HG03565 (cell line): Measurements from ENCODE around the gene NPTN.
A peak's percentile ranks its signal among the peaks of the same experiment; 100 is the strongest.
"Not testable (repeated sequence)": the region's sequence is repeated elsewhere in the genome, so short reads cannot be mapped to it uniquely, and the experiment has no call there.

ENCODE experiments used
- ATAC-seq: cut with Tn5 transposase; IDR thresholded peaks from one replicate; pipeline ENCODE4 v1.9.1; 2021; ENCODE audit warnings: mild to moderate bottlenecking, moderate library complexity; ENCODE audit not compliant: unreplicated experiment

NPTN gene

DNA sequence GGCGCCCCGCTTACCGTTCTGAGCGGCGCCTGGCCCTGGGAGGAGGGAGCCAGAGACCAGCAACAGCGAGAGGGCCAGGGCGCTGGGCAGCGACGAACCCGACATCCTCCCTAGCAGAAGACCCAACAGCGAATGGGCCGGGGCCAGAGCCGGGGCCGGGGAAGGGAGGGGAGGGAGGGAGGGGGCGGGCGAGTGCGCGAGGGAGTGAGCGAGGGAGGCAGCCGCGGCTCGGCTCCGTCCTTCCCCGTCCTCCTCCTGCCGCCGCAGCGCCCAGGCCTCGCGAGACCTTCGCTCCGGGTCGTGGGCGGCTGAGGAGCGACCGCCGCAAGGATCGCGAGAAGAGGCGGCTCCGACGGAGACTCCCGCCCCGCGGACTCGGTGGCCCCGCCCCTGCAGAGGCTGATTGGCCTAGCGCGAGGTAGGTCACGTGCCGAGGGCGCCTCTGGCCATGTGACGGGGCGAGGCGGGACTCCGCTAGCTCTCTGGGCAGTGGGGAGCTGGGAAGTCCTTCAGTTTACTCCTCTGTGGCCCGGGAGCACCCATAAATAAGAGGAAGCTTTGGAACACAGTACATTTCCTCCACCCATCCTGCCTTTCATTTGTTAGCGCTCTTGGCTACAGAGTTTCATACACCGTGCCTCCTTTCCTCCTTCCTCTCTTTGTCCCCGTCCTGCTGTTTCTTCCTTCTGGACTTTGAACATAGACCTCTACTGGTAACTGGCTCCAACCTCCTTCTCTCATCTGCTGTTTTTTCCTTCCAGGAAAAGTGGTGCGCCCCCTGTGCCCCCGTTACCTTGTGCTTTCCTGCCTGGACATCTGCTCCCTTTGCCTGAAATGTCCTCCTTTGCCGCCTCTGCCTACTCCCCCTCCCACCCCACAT lies at the start of gene NPTN:
NPTN (minus strand) TSS at position 279 of the 880 bp plus-strand sequence; CDS start at position 105, 174 bp downstream.
- ATAC-seq = peak; percentile 75

DNA sequence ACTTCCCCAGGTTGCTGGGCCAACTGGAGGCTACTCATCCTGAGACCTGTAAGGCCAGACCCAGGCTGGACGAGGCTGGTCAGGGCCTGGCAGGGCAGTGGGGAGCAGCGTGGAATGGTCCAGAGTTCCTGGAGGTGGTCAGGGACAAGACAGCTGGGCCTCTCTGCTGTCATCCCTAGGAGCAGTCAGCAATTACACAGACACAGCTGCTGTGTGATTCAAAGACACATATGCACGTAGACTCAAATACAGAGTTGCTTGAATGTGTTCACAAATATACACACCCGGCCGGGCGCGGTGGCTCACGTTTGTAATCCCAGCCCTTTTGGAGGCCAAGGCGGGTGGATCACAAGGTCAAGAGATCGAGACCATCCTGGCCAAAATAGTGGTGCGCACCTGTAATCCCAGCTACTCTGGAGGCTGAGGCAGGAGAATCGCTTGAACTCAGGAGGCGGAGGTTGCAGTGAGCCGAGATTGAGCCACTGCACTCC lies 49.5 kb upstream of the NPTN start:
- ATAC-seq = no peak

DNA sequence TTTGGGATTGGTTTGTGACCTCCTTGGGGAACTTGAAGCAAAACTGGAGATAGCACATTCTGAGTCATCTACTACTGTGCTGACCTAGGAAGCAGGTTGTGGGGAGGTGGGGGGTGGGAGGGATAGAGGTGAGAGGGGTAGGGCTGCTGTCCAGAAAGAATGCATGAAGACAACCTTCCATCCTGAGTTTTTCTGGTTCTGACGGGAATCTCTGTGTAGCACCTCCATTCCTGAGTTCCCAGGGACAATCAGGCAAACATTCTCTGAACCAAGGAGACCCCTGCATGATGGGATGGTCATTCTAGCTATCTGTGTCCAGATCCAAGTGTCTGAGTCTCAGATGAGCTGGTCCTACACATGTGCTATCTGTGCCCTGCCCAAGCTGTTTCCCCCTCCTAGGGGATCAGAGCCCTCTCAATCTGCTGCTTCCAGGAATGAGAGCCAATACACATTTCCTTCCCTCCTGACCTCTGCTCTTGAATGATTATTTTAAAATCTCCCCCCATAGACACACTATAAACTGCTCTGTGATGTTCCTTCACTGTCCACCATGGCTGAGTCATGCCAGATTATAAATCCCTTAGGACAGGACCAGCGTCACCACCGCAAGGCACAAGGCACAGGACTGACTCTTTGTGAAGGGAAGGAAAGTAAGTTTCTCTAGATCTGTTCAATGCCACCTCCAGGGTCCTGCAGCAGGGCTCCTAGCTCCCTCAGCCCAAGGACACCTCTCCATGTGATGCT lies 48.8 kb upstream of the NPTN start:
- no peak for ATAC-seq

DNA sequence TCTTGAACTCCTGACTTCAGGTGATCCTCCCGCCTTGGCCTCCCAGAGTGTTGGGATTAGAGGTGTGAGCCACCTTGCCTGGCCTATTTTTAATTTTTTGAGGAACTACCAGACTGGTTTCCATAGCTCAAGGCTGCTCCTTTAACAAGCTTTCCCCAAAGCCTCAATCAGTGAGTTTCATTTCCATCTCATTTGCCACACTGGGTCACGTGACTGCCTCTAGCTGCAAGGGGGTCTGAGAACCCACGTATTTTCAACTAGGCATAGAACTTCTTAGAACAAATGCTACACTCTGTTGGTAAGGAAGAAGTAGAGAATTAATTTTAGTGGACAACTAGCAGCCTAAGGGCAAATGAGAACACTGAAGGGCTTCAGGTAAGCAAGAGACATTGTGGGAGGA lies 47.9 kb upstream of the NPTN start:
- no peak for ATAC-seq

DNA sequence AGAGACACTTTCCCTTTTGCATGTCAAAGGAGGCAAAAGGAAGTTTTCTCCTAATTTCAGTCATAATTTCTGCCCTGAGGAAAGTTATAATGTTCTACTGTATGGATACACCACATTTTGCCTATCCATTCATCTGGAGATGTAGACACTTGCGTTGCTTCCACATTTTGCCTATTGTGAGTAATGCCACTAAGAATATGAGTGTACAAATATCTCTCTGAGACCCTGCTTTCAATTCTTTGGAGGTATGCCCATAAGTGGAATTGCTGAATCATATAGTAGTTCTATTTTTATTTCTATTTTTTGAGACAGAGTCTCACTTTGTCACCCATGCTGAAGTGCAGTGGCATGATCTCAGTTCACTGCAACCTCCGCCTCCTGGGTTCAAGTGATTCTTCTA lies 47.4 kb upstream of the NPTN start:
- no peak for ATAC-seq

DNA sequence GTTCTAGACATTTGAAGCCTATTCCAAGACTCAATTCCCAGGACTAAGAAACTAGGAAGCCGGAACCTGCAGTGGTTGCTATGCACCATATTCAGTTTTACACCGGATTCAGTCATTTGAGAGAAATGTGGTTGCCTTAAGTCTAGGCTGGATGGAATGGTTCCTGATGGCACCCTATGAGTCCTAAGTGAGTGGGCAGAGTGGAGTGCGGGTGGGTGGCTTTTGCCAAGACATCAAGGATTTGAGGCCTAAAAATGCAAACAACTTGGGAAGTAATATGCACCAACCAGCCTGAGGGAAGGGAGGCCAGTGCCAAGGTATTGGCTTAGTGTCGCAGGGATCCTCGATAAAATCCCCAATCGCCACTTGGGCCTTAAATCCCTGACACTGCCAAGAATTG lies 46.8 kb upstream of the NPTN start:
- no peak for ATAC-seq

DNA sequence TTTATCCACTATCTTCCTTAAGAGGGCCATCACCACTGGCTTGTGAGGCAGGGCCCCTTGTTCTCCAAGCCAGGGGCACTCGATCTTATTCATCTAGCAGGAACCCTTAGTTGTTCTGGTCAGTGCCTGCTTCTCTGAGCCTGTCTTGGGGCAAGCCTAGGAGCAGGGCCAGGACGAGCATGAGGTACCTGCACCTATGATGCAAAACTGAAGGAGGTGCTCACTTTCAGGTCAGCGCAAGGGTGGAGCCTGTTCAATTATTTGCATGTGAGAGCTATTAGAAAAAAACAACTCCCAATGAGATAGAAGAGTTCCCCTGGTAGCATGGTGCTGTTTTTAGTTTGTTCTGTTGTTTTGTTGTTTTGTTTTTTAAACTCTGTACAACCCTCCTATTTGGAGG lies 46.0 kb upstream of the NPTN start:
- ATAC-seq = no peak

DNA sequence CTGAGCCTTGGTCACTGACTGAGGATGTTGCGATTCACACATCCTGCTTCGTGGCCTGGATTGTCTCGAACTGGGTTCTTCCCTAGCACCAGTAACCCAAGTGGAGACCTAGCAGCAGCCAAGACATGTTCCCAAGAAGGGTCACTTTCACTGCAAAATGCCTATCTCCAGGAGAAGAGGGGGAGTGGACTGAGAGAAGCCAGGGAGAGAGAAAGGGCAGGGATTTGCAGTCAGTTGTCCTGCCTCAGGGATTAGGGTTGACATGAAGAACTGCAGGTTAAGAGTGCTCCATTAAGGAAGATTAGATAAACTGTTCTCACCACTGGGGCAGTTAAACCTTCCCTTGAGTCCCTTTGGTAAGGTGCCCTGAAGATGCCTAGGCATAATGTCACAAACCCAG lies 45.3 kb upstream of the NPTN start:
- no peak for ATAC-seq

DNA sequence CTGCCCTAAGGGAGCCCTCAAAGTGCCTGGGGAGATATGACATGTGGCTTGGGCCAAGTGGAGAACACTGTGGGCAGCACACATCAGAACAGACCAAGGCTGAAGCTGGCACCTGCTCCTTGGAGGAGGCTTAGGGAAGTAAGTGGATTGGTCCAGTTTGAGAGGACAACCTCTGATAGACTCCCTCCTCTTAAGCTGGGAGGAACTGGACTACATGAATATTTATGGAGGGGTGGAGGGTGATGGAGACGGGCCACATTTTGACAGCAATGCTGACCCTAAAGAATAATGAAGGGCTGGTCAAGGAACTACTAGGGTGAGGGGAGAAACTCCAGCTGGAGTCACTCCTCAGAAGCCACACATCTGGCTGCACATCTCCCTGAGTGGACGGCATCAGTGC lies 44.5 kb upstream of the NPTN start:
- no peak for ATAC-seq

DNA sequence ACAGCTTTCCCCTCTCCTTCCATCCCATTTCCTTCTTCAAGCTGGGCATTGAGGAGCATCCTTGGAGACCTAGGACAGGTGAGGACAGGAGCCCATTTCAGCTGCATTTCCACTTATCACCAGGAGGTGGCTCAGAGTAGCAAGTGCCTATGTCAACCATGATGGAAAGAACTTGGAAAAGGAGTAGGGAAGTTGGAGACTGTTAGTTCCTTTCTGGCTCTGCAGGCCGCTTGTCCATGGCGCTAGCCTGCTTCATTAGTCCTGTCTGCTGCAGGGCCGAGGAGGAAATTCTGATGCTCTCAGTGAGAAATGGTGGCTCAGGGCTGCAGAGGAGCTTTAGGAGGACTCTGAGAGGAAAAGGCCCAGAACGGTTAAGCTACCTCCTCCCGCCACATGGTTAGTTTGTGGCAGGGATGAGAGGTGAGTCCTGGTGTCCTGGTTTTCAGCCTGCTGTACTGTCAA lies 44.0 kb upstream of the NPTN start:
- no peak for ATAC-seq

DNA sequence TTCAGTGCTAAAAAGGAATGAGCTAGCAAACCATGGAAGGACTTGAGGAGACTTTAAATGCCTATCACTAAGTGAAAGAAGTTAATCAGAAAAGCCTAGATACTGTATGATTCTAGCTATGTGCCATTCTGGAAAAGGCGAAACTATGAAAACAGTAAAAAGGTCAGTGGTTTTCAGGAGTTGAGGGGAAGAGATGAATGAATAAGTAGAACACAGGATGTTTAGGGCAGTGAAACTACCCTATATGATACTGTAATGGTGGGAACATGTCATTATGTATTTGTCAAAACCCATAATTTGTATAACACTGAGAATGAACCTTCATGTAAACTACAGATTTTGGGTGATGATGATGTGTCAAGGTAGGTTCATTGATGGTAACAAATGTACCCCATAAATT lies 41.4 kb upstream of the NPTN start:
- no peak for ATAC-seq

DNA sequence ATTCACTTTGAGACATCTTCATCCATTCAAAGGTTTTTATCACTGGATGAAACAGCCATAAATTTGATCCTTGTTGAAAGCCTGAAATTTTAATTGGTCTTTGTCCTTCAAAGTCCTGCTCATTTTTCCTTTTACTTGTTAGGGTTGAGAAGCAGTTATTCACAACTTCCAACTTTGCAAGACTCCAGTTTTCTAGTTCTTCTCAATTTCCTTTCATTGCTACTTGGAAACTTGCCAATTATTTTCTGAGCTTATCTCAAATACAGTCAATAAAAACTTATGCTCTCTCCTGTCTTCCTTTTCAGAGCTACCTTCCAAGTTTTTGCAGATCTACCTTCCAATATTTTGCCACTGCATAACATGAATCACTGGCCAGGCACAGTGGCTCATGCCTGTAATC lies 27.3 kb upstream of the NPTN start:
- no peak for ATAC-seq

DNA sequence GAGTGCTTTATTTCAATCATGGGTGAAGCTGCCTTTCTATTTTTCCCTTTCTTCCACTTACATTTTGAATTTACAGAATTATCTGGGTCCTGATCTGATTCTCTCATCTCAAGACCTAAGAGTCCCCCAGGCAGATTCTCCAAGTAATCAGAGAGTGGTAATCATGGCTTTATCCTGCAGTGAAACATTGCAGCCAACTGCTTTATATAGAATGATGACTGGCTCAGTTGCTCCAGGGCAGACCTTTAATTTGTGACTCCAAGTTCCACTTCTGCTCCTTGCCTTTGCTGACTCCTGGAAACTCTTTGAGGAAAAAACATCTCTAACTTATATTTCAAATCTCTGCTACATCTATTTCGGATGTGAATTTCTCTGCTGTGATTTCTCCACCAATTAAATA lies 25.5 kb upstream of the NPTN start:
- no peak for ATAC-seq

DNA sequence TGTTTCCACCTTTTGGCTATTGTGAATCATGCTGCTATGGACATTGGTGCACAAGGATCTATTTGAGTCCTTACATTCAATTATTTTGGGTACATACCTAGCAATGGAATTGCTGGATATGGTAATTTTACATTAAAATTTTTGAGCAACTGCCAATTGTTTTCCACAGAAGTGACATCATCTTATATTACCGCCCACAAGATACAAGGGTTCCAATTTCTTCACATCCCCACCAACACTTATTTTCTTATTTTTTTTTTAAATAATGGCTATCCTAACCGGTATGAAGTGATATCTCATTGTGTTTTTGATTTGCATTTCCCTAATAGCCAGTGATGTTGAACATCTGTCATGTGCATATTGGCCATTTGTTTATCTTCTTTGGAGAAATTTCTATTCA lies 22.5 kb upstream of the NPTN start:
- no peak for ATAC-seq

DNA sequence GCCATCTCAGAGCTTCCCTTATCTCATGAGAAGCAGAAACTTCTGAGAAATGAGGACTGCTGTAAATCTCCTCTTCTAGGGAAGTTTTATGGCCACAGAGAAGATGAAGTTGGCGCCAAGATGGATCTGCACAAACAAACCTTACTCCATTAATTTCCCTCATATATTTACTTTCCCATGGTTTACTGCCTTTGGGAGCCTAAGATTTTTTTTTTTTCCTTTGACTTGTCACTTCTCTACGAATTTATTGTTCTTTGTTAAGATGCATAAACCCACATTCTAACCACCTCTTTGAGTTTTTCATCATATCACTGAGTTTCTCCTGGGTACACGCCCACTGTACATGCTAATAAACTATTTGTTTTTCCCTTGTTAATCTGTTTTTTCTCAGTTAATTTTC lies 21.5 kb upstream of the NPTN start:
- no peak for ATAC-seq

DNA sequence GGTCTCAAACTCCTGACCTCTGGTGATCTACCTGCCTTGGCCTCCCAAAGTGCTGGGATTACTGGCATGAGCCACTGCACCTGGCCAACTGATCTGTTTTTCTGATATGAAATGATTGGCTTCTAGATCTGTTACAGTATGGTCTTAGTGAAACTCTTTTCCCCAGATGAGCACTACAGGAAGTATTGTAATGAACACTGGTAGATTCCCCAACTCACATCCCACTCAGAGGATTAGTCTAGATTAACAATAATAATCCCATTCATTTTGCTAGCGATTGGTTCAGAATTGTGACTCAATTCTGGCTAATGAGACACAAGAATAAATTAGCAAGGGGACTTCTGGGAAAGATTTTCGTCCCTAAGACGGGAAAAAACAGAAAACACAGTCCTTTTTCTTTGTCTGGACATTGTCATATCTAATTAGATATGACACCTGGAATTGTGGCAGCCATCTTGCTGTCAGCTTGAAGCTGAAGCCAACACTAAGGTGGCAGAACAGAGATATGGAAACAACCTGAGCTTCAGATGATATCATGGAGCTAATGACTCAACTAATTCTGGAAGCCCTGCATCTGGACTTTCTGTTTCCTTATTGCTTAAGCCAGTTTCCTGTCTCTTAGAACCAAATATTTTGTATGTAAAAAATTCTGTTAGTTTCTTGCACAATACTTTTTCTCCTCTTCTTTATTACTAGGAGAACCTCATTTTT lies 17.4 kb upstream of the NPTN start:
- no peak for ATAC-seq

DNA sequence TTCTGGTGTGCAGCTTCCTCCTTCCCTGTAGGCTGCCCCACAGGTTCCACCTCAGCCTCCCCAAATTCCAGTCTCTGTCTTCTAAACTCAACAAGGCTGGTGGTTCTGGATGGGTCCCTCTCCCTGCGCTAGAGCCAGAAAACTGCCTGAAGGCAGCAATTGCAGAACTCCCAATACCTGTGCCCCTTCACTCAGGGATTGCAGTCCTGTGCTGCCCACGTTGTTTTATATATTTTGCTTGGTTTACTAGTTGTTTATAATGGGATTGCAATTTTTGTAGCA lies 14.8 kb upstream of the NPTN start:
- no peak for ATAC-seq

DNA sequence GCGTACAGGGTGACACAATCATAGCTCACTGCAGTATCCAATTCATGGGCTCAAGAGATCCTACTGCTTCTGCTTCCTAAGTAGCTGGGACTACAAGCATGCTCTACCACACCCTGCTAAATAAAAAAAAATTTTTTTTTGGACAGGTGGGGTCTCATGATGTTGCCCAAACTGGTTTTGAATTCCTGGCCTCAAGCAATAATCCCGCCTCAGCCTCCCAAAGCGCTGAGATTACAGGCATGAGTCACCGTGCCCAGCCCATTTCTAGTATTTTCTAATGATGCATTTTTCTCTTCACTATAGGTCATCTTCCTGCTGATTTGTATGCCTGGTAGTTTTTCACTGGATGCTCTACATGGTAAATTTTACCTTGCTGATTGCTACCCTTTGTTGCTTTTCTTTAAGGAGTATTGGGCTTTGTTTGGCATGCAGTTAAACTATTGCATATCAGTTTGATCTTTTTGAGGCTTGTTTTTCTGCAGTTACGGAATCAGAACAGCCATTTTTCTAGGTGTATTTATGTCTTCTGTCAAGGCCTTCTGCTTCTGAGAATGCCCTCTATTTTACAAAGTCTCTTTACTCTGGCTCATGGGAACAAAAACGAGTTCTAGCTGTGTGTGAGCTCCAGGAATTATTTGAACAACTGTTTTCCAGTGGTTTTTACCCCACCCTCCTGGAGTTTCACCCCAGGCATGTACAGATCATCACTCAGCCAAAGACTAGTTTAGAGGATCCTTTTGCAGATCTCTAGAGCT lies 14.2 kb upstream of the NPTN start:
- no peak for ATAC-seq

DNA sequence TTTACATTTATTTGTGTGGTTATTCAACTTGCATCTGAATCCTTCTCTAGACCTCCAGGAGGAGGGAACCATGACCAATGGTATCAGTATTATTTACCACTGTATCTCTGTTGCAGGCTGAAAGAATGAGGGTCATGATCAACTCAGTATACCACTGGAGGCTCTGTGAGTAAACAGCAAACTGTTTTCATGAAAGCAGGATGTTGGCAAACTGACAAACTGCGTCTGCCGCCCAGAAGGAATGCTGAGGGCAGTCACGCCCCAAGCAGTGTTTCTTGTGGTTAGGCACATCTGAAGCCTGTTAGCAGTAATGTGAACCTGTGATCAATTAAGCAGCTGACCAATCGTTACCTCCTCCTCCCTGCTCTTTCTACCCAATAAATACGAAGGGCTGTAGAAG lies 6.3 kb upstream of the NPTN start:
- ATAC-seq = not testable (repeated sequence)

DNA sequence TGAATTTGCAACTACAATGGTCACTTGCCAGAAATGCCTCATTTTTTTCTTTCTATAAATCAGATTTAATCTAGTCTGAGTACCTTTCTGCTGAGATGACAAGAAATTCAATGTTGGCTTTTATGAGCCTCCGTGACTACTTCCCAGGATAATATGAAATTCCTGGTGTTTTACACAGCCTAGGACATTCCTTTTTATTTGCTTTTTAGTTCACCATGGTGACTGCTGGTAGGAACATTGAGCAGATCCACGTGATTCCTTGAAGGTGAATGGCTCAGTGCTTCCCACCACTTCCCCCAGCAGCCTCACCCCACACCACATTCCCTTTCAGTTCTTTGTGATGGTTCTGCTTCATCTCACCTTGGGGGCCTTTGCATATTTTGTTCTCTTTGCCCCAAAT lies 4.3 kb upstream of the NPTN start:
- ATAC-seq = no peak

DNA sequence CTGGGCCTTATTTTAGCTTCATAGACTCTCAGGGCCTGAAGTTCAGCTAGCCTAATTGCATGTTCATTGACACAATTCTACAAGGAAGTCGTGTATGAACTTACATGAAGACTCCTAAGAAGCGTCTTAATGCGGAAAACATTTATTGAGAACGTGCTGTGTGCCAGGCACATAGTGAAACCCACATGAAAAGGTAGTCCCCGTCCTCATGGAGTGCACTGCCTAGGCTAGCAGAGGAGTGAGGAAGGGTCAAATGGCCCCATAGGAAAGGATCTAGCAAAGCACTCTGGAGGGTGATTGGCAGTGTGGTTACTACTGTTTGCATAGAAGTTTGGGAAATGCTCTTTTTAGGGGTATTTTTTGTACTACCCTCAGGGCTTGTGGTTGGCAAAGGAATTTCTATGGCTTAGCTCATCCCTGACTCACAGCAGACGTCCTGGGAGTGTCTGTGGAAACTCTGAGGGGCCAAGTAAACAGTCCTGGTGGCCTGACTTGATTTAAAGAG lies 854 bp upstream of the NPTN start:
- ATAC-seq = no peak
